Measurements from ENCODE around the gene LOXL1.

GRCh38 chr15:73884159-73884558 is 42.1 kb upstream of the LOXL1 start:
- TF ChIP-seq CTCF (IDR thresholded peaks at IDR 0.05) = no peak
- no peak for TF ChIP-seq POLR2A (IDR thresholded peaks at IDR 0.05)
- TF ChIP-seq POLR2AphosphoS5 (IDR thresholded peaks at IDR 0.05) = no peak

All from prostate gland (tissue), 2 donors.